Type B pancreatic cell (in vitro differentiated cells): ENCODE results near the gene SIK3. TPM values are rescaled to one million over a fixed set of nuclear protein-coding genes. Genes with fewer than 3 reads are reported as not detected.

ENCODE experiments used
- DNase-seq: peaks from one replicate; pipeline ENCODE4 v3.0.0; 2021; ENCODE audit warnings: mixed read lengths; ENCODE audit not compliant: unreplicated experiment; ENCODE audit errors: extremely low spot score
- H3K27ac Mint-ChIP-seq: 2 replicates; pipeline ENCODE4 v1.8.0; 2021; ENCODE audit warnings: mild to moderate bottlenecking, mixed read lengths
- H3K27me3 Mint-ChIP-seq: 2 replicates; pipeline ENCODE4 v1.8.0; 2021; ENCODE audit warnings: mixed read lengths
- H3K36me3 Mint-ChIP-seq: 2 replicates; pipeline ENCODE4 v1.8.0; 2021; ENCODE audit warnings: mixed read lengths
- H3K4me1 Mint-ChIP-seq: one replicate; pipeline ENCODE4 v1.8.0; 2021; ENCODE audit warnings: mixed read lengths; ENCODE audit not compliant: unreplicated experiment
- H3K4me3 Mint-ChIP-seq: 2 replicates; pipeline ENCODE4 v1.8.0; 2021; ENCODE audit warnings: mild to moderate bottlenecking, mixed read lengths
- H3K9me3 Mint-ChIP-seq: 2 replicates; pipeline ENCODE4 v1.8.0; 2021; ENCODE audit warnings: mixed read lengths
- CTCF ChIP-seq: fragments of 200-600 bp; sonication (generic); conservative IDR thresholded peaks from 2 replicates; pipeline ENCODE4 v1.5.0; 2021; ENCODE audit warnings: antibody characterized with exemption, mild to moderate bottlenecking
- total RNA-seq: library from RNA; stranded (reverse); gene quantifications from 2 replicates; pipeline ENCODE4 v1.2.1, GENCODE V29; 2021; ENCODE audit warnings: low replicate concordance

Gene SIK3
- total RNA-seq, 1 donor from 2014 or later = 39.9 TPM

DNA sequence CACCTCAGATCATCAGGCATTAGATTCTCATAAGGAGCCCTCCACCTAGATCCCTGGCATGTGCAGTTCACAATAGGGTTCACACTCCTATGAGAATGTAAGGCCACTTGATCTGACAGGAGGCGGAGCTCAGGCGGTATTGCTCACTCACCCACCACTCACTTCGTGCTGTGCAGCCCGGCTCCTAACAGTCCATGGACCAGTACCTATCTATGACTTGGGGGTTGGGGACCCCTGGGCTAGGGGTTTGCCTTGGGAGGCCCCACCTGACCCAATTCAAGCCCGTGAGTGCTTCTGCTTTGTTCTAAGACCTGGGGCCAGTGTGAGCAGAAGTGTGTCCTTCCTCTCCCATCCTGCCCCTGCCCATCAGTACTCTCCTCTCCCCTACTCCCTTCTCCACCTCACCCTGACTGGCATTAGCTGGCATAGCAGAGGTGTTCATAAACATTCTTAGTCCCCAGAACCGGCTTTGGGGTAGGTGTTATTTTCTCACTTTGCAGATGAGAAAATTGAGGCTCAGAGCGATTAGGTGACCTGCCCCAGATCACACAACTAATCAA is 266.4 kb downstream of the SIK3 start:
- no peak for DNase-seq
- Mint-ChIP-seq H3K4me1 (peaks cover 11% of the 10 kb centered on the region), H3K27me3 (peaks cover 6% of the 10 kb centered on the region), H3K36me3 (no peaks in the 10 kb centered on the region), H3K4me3 (peak overlapping the region; percentile 14), H3K27ac (no peak overlapping the region), H3K9me3 (no peaks in the 10 kb centered on the region)
- no peak for TF ChIP-seq CTCF

GRCh38 chr11:116830184-116830912 is 267.9 kb downstream of the SIK3 start:
- TF ChIP-seq CTCF = no peak
- H3K9me3 Mint-ChIP-seq = no peaks in the 10 kb centered on the region
- H3K27me3 Mint-ChIP-seq = peaks cover 6% of the 10 kb centered on the region
- H3K4me3 Mint-ChIP-seq = no peak overlapping the region
- no peak overlapping the region for H3K27ac Mint-ChIP-seq
- DNase-seq = no peak
- peaks cover 12% of the 10 kb centered on the region for H3K4me1 Mint-ChIP-seq
- no peaks in the 10 kb centered on the region for H3K36me3 Mint-ChIP-seq

- TF ChIP-seq CTCF = no peak
- no peaks in the 10 kb centered on the region for H3K36me3 Mint-ChIP-seq
- peaks cover 12% of the 10 kb centered on the region for H3K4me1 Mint-ChIP-seq
- peaks cover 3% of the 10 kb centered on the region for H3K27me3 Mint-ChIP-seq
- H3K27ac Mint-ChIP-seq = no peak within 1 kb of the TSS
- no peak within 1 kb of the TSS for H3K4me3 Mint-ChIP-seq
- H3K9me3 Mint-ChIP-seq = no peaks in the 10 kb centered on the region
- no peak for DNase-seq
Observed at GRCh38 chr11:116829525-116830183, 268.6 kb downstream of the SIK3 start, which contains the start of gene APOC3. Gene APOC3, plus strand, starts transcription at chr11:116829907. Its CDS starts 676 bp downstream, at chr11:116830583.

DNA sequence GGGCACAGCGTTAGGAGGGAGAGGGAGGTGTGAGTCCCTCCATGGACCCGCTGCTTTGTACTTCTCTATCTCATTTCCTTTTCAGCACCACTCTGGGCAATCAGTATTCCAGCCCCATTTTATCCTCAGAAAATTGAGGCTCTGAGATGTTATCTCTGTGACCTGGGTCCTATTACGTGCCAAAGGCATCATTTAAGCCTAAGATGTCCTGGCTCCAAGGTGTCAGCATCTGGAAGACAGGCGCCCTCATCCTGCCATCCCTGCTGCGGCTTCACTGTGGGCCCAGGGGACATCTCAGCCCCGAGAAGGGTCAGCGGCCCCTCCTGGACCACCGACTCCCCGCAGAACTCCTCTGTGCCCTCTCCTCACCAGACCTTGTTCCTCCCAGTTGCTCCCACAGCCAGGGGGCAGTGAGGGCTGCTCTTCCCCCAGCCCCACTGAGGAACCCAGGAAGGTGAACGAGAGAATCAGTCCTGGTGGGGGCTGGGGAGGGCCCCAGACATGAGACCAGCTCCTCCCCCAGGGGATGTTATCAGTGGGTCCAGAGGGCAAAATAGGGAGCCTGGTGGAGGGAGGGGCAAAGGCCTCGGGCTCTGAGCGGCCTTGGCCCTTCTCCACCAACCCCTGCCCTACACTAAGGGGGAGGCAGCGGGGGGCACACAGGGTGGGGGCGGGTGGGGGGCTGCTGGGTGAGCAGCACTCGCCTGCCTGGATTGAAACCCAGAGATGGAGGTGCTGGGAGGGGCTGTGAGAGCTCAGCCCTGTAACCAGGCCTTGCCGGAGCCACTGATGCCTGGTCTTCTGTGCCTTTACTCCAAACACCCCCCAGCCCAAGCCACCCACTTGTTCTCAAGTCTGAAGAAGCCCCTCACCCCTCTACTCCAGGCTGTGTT is 269.4 kb downstream of the SIK3 start:
- H3K9me3 Mint-ChIP-seq = no peaks in the 10 kb centered on the region
- no peak overlapping the region for H3K27ac Mint-ChIP-seq
- peaks cover 12% of the 10 kb centered on the region for H3K4me1 Mint-ChIP-seq
- no peak for DNase-seq
- H3K4me3 Mint-ChIP-seq = no peak overlapping the region
- peaks cover 2% of the 10 kb centered on the region for H3K27me3 Mint-ChIP-seq
- no peak for TF ChIP-seq CTCF
- no peaks in the 10 kb centered on the region for H3K36me3 Mint-ChIP-seq

DNA sequence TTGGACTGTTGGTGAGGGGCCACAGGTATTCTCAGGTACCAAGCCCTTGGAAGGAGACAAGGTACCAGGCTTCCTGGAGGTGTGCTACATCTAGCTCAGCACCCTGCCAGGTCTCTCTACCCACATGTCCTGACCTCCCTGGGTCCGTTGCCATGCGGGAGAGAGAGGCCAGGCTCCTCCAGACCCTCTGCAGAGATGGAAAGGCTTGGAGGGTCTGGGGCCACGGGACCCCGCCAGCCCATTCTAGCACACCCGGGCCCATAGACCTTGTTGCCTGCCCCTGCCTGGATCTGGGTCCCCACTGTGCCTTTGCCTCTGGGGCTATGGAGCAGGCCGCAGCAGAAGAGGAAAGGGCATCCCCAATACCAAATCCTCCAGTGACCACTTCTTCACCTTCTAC is 270.8 kb downstream of the SIK3 start:
- Mint-ChIP-seq H3K36me3 (no peaks in the 10 kb centered on the region), H3K4me3 (no peak overlapping the region), H3K9me3 (no peaks in the 10 kb centered on the region), H3K27ac (no peak overlapping the region), H3K27me3 (no peaks in the 10 kb centered on the region), H3K4me1 (peaks cover 12% of the 10 kb centered on the region)
- no peak for TF ChIP-seq CTCF
- DNase-seq = no peak
